Thyroid gland (tissue), 4 donors: Measurements from ENCODE around the gene IGDCC3. TPM values are rescaled to one million over a fixed set of nuclear protein-coding genes. Genes with fewer than 3 reads are reported as not detected.

Experiments used
- DNase-seq, 2 donors: peaks; one replicate each; pipeline ENCODE4 v3.0.0-alpha.2; 2019
- H3K27ac ChIP-seq, 3 donors: fragments of 200-600 bp; sonication (generic); 1 replicate in 2 of 3; 2 replicates in 1 of 3; pipeline ENCODE4 v1.5.1; 2016 to 2019; ENCODE audit warnings: mild to moderate bottlenecking in 1 of 3, moderate library complexity in 1 of 3
- H3K27me3 ChIP-seq: fragments of 200-600 bp; sonication (generic); one replicate; pipeline ENCODE4 v1.5.1; 2019
- H3K36me3 ChIP-seq, 2 donors: fragments of 200-600 bp; sonication (generic); one replicate each; pipeline ENCODE4 v1.5.1; 2016 to 2019
- H3K4me1 ChIP-seq, 2 donors: fragments of 200-600 bp; sonication (generic); one replicate each; pipeline ENCODE4 v1.5.1; 2017 to 2019
- H3K4me3 ChIP-seq, 3 donors: fragments of 200-600 bp; sonication (generic); replicated peaks in 1 of 3; 1 replicate in 2 of 3; 2 replicates in 1 of 3; pipeline ENCODE4 v1.5.1; 2016; ENCODE audit warnings: mild to moderate bottlenecking in 1 of 3
- H3K9me3 ChIP-seq: fragments of 200-600 bp; sonication (generic); one replicate; pipeline ENCODE4 v1.5.1; 2017
- CTCF ChIP-seq, 6 experiments: fragments of 200-600 bp in 3 of 6; fragments of 450-650 bp in 3 of 6; sonication (generic) in 3 of 6; IDR thresholded peaks; one replicate each; pipeline ENCODE4 v1.5.1; 2016 to 2019; ENCODE audit warnings: antibody characterized with exemption in 6 of 6, mild to moderate bottlenecking in 2 of 6, inconsistent platforms in 1 of 6, moderate library complexity in 1 of 6
- POLR2A ChIP-seq, 2 donors: fragments of 450-650 bp; IDR thresholded peaks; one replicate each; pipeline ENCODE4 v1.6.1; 2017; ENCODE audit warnings: antibody characterized with exemption in 2 of 2, mild to moderate bottlenecking in 2 of 2, moderate library complexity in 1 of 2
- WGBS, 2 donors: methylation state at CpG; one replicate each; pipeline ENCODE4 v1.1.5; 2017; 5-methylcytosine and 5-hydroxymethylcytosine counted together
- intact Hi-C: fragments of 100-400 bp; cut with DNase I; formaldehyde crosslinking; loops from one replicate; pipeline ENCODE4 v1.15.1; 2023
- total RNA-seq, 4 donors: library from RNA; depleted of rRNA; stranded (reverse); fragments of >200 nt; gene quantifications; one replicate each; pipeline ENCODE4 v1.2.3, GENCODE V29; 2016

The IGDCC3 gene
- total RNA-seq, 4 donors from 2014 or later, result 0.22 to 1.5 (median 0.61) TPM

GRCh38 chr15:65333148-65333820, 44.5 kb downstream of the IGDCC3 start:
- no peak overlapping the region for H3K4me3 ChIP-seq
- H3K27ac ChIP-seq, result no peak overlapping the region
- H3K9me3 ChIP-seq, result no peaks in the 10 kb centered on the region
- no peak for DNase-seq
- no peaks in the 10 kb centered on the region for H3K27me3 ChIP-seq
- TF ChIP-seq POLR2A (IDR thresholded peaks at IDR 0.05), result no peak
- no peak for TF ChIP-seq CTCF (IDR thresholded peaks at IDR 0.05)
- intact Hi-C loops, result no loop called here
- peaks cover 9 to 12% of the 10 kb centered on the region in 2 donors for H3K4me1 ChIP-seq
- 81 to 92% methylated on average over 11 to 12 of the region's 16 CpGs for WGBS, 2 donors
- no peaks in the 10 kb centered on the region for H3K36me3 ChIP-seq

GRCh38 chr15:65332391-65333147, 45.2 kb downstream of the IGDCC3 start:
- 87% methylated on average over 30 to 31 of the region's 31 CpGs for WGBS, 2 donors
- intact Hi-C loops, result no loop called here
- Histone ChIP-seq H3K9me3 (no peaks in the 10 kb centered on the region), H3K27me3 (no peaks in the 10 kb centered on the region), H3K36me3 (no peaks in the 10 kb centered on the region), H3K4me1 (peaks cover 13 to 19% of the 10 kb centered on the region in 2 donors), H3K27ac (no peak overlapping the region), H3K4me3 (no peak overlapping the region)
- no peak for TF ChIP-seq CTCF (IDR thresholded peaks at IDR 0.05)
- no peak for TF ChIP-seq POLR2A (IDR thresholded peaks at IDR 0.05)
- no peak for DNase-seq

GRCh38 chr15:65331811-65332210, 46.0 kb downstream of the IGDCC3 start:
- no peaks in the 10 kb centered on the region for H3K9me3 ChIP-seq
- 91 to 92% methylated on average over 6 of the region's 7 CpGs for WGBS, 2 donors
- intact Hi-C loops, result no loop called here
- H3K27me3 ChIP-seq, result no peaks in the 10 kb centered on the region
- no peak overlapping the region for H3K4me3 ChIP-seq
- H3K36me3 ChIP-seq, result no peaks in the 10 kb centered on the region
- DNase-seq, result no peak
- H3K4me1 ChIP-seq, result peaks cover 21 to 27% of the 10 kb centered on the region in 2 donors
- TF ChIP-seq CTCF (IDR thresholded peaks at IDR 0.05) (no peak), POLR2A (IDR thresholded peaks at IDR 0.05) (no peak)
- H3K27ac ChIP-seq, result no peak overlapping the region

GRCh38 chr15:65330934-65331645, 46.7 kb downstream of the IGDCC3 start:
- Histone ChIP-seq H3K27me3 (no peaks in the 10 kb centered on the region), H3K4me3 (no peak overlapping the region), H3K4me1 (peaks cover 26 to 33% of the 10 kb centered on the region in 2 donors), H3K9me3 (no peaks in the 10 kb centered on the region), H3K36me3 (no peaks in the 10 kb centered on the region), H3K27ac (no peak overlapping the region)
- intact Hi-C loops, result no loop called here
- 94% methylated on average over 21 to 22 of the region's 22 CpGs for WGBS, 2 donors
- no peak for TF ChIP-seq CTCF (IDR thresholded peaks at IDR 0.05)
- TF ChIP-seq POLR2A (IDR thresholded peaks at IDR 0.05), result no peak
- no peak for DNase-seq
